Measurements from ENCODE around the gene CADM4.
A peak's percentile ranks its signal among the peaks of the same experiment; 100 is the strongest.
"Not testable (repeated sequence)": the region's sequence is repeated elsewhere in the genome, so short reads cannot be mapped to it uniquely, and the experiment has no call there.

CADM4 gene

GRCh38 chr19:43639519-43640423 is at the start of gene CADM4:
Gene CADM4, minus strand, starts transcription at chr19:43639850. Its CDS starts 60 bp downstream, at chr19:43639790.
- FAIRE-seq, result no peak
- DNase-seq (ENCODE audit: insufficient read length, low spot score), result peak; percentile 50

- FAIRE-seq (no peak), DNase-seq (ENCODE audit: insufficient read length, low spot score) (no peak)
Observed at GRCh38 chr19:43688059-43688701, 48.5 kb upstream of the CADM4 start.

GRCh38 chr19:43687660-43687997 is 48.0 kb upstream of the CADM4 start:
- DNase-seq (ENCODE audit: insufficient read length, low spot score), result no peak
- FAIRE-seq, result no peak

- DNase-seq (ENCODE audit: insufficient read length, low spot score), result no peak
- no peak for FAIRE-seq
Observed at GRCh38 chr19:43684326-43684725, 44.7 kb upstream of the CADM4 start.

- no peak for FAIRE-seq
- no peak for DNase-seq (ENCODE audit: insufficient read length, low spot score)
Observed at GRCh38 chr19:43683905-43684304, 44.3 kb upstream of the CADM4 start.

GRCh38 chr19:43682824-43683661 is 43.4 kb upstream of the CADM4 start:
- FAIRE-seq, result no peak

GRCh38 chr19:43682269-43682668 is 42.6 kb upstream of the CADM4 start:
- DNase-seq (ENCODE audit: insufficient read length, low spot score); FAIRE-seq: not testable (repeated sequence)

More at GRCh38 chr19:43682824-43683661, 43.4 kb upstream of the CADM4 start:
- no peak for DNase-seq (ENCODE audit: insufficient read length, low spot score)

- FAIRE-seq (no peak), DNase-seq (ENCODE audit: insufficient read length, low spot score) (no peak)
Observed at GRCh38 chr19:43681821-43682220, 42.2 kb upstream of the CADM4 start.

GRCh38 chr19:43678512-43679261 is 39.0 kb upstream of the CADM4 start:
- DNase-seq (ENCODE audit: insufficient read length, low spot score), result no peak
- no peak for FAIRE-seq

- no peak for DNase-seq (ENCODE audit: insufficient read length, low spot score)
- FAIRE-seq, result no peak
Observed at GRCh38 chr19:43675906-43676305, 36.3 kb upstream of the CADM4 start.

- no peak for DNase-seq (ENCODE audit: insufficient read length, low spot score)
- FAIRE-seq, result peak; percentile 81
Observed at GRCh38 chr19:43675269-43675879, 35.7 kb upstream of the CADM4 start.

- DNase-seq (ENCODE audit: insufficient read length, low spot score), result no peak
- no peak for FAIRE-seq
Observed at GRCh38 chr19:43674596-43674995, 34.9 kb upstream of the CADM4 start.

- no peak for DNase-seq (ENCODE audit: insufficient read length, low spot score)
- no peak for FAIRE-seq
Observed at GRCh38 chr19:43674183-43674582, 34.5 kb upstream of the CADM4 start.

GRCh38 chr19:43673637-43674036 is 34.0 kb upstream of the CADM4 start:
- no peak for FAIRE-seq
- DNase-seq (ENCODE audit: insufficient read length, low spot score), result no peak

- DNase-seq (ENCODE audit: insufficient read length, low spot score) (no peak), FAIRE-seq (no peak)
Observed at GRCh38 chr19:43672061-43672679, 32.5 kb upstream of the CADM4 start.

GRCh38 chr19:43668406-43669109 is 28.9 kb upstream of the CADM4 start:
- DNase-seq (ENCODE audit: insufficient read length, low spot score), result peak; percentile 85
- FAIRE-seq, result peak; percentile 93

GRCh38 chr19:43667876-43668405 is 28.3 kb upstream of the CADM4 start:
- FAIRE-seq, result peak; percentile 8
- no peak for DNase-seq (ENCODE audit: insufficient read length, low spot score)

- no peak for FAIRE-seq
- DNase-seq (ENCODE audit: insufficient read length, low spot score), result no peak
Observed at GRCh38 chr19:43667126-43667875, 27.7 kb upstream of the CADM4 start.

Measured in GM19239 (cell line).